NCI-H2171 (cell line): Measurements from ENCODE around the gene SYNDIG1.

Source experiments
- DNase-seq: peaks from one replicate; lab custom pipeline; 2025; lab: John Stamatoyannopoulos, UW

The SYNDIG1 gene

DNA sequence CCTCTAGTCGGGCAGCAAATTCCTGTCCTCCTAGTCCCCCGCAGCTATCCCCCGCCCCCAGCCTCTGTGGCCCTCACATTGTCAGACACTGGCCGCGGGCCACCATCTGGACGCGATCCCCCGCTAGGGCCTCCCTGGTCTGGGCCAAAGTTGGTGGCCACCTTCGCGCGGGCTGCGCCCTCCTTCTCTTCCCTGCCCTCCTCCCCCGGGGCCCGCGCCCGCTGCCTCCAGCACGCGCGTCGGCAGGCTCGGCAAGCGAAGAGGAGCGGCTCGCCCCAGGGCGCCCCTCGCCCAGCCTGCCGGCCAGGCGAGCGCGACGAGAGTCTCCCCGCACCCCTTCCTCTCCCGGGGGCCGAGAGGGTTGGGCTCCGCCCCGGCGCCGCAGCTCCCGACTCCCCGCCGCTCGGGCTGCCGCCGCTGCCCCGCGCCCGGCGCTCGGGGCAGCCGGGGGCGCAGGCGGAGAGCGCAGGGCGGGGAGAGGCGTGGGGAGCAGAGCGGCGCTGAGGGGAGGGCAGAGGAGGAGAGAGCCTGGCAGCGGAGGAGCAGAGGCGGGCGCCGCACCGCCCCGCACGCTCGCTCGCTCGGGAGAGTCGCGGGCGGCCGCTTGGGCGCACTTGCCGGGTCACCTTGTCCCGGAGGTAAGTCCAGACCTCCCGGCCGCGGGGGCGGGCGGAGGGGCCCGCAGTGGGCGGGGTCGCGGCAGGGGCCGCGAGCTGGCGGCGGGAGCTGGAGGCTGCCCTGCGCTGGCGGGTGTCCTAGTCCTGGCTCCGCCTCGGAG lies at the start of gene SYNDIG1:
SYNDIG1 (plus strand) TSS at position 514 of the 778 bp plus-strand sequence. CDS start 73,469 bp downstream, outside the sequence.
- DNase-seq, result peak; percentile 54

DNA sequence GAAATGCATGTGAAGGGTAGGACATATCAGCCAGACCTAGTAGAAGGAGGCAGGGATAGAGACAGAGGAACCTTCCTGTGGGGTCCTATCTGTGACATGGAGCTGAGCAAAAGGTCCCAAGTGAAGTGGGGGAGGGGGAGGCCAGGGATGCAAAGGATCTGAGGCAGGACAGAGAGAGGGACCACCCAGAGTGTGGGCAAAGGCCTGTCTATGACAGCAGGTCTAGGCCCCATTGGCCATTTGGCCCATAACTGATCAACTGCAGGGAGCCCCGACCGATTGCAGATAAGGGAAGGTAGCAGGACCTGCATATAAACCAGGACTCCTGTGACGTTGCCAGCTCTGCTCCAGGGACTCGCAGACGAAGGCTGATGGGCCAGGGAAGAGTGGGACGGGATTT lies 49.6 kb upstream of the SYNDIG1 start:
- DNase-seq, result no peak

DNA sequence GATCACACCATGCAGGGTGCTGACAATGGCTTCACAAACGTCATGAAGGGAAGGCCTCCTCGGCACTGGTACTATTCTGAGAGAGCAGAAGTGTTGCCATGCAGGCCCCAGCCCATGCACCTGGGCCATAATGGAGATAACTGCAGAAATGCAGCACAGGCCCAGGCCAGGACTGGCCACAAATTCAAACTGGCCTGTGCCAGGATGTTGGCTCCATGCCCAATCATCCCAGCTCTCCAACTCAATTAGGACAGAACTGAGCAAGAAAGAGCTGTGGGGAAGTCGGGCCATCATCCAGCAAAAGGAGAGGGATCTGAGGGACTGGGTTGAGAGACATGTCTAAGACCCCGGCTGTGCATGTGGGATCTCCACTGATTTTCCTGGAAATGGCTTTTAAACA lies 48.9 kb upstream of the SYNDIG1 start:
- DNase-seq, result no peak

GRCh38 chr20:24421071-24421470 lies 48.4 kb upstream of the SYNDIG1 start:
- no peak for DNase-seq

DNA sequence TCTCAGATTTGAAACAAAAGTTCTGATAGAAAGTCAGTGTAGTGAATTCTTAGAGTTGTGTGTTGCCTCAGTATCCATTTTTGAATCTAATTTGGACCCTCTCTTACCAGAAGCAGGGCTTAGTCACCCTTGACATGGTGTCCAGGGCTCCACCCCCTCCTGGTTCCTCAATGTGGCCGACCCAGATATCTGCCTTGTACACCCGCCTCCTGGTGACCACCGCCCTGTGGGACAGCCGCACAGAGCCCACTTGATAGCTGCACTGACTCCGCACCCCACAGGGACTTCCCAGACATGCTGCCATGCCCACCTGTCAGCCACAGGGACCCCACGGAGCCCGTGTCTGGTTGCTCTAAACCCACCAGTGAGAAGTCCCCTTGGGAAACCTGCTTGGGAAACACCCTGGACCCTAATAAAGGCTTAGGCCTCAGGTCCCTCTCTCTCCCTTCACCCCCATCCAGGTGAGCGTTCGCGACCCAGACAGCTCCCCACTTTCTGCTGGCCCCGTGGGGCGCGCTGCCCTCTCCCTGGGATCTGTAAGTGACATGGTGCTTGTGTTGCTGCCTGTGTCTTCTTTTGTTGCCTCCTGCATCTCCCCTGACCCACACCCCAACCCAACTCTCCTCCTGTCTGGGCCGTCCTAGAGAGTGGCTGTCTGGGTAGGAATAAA lies 47.2 kb upstream of the SYNDIG1 start:
- DNase-seq, result no peak

- DNase-seq, result no peak
Observed at GRCh38 chr20:24423390-24424313, 45.8 kb upstream of the SYNDIG1 start.

GRCh38 chr20:24425523-24426135 lies 43.8 kb upstream of the SYNDIG1 start:
- no peak for DNase-seq

- no peak for DNase-seq
Observed at GRCh38 chr20:24431279-24432045, 38.0 kb upstream of the SYNDIG1 start.

DNA sequence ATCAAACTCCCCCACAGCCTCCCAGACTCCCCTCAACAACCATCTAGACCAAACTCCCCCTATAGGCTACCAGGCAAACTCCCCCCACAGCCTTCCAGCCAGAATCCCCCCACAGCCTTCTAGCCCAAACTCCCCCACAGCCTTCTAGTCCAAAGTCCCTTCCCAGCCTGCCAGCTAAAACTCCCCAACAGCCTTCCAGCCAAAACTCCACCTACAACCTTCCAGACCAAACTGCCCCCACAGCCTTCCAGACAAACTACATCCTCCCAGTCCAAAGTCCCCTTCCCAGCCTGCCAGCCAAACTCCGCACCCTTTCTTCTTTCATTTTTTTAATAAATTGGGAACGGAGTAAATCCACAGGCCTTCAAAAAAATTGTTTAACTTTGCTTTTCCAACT lies 37.4 kb upstream of the SYNDIG1 start:
- no peak for DNase-seq

GRCh38 chr20:24436160-24436559 lies 33.3 kb upstream of the SYNDIG1 start:
- peak; percentile 23 for DNase-seq

DNA sequence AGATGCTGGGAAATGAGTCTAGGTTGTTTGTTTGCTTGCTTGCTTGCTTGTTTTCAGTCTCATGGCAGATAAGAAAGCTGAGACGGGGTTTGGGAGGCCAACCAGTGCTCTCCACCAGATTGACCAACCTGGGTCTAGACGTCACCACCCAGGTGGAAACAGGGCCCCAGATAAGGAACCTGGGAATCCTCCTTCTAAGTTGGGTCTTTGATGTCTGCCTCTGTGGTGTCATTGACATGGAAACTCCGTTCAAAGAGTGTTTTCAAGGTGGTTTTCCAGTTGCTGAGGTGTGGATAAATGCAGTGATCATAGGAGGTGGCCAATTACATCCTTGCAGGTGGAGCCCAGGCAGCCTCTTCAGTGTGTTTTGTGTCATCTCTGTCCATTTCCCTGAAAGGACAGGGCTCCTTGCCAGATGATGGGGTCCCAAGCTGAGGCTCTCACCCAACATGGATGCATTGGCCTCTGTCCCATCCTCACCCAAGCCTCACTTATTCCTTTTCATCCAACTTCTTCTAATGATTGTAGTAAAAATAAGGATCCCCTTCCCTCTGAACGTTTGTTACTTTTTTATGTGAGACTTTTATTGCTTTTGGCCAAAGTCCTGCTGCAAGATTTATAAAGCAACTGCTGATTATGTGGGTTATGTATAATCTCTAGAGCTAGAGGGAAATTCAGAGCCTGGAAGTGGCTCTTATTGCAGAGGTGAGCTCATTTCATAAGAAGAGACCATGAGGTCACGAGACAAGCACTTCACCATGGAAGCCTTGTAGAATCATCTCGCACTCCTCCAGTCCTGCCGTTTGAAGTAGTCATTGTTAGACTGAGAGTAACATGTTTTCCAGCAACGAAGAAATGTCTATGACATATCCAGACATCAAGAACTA lies 32.0 kb upstream of the SYNDIG1 start:
- no peak for DNase-seq

DNA sequence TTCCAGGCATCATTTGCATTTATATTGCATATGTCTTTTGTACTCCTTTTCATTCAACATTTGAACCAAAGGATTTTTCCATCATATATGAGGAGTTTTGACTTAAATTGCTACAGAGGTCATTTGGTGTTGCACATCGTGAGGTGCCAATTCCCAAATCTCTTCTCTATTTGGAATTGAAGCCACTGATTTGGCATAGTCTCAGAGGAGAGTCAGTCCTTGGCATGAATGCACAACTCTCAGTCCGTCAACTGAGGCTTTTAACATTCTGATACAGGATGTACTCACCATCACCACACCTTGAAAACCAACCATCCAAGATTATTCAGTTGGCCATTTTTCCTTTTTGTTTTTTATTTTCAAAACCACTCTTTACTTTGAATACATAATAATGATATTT lies 31.1 kb upstream of the SYNDIG1 start:
- DNase-seq, result no peak

DNA sequence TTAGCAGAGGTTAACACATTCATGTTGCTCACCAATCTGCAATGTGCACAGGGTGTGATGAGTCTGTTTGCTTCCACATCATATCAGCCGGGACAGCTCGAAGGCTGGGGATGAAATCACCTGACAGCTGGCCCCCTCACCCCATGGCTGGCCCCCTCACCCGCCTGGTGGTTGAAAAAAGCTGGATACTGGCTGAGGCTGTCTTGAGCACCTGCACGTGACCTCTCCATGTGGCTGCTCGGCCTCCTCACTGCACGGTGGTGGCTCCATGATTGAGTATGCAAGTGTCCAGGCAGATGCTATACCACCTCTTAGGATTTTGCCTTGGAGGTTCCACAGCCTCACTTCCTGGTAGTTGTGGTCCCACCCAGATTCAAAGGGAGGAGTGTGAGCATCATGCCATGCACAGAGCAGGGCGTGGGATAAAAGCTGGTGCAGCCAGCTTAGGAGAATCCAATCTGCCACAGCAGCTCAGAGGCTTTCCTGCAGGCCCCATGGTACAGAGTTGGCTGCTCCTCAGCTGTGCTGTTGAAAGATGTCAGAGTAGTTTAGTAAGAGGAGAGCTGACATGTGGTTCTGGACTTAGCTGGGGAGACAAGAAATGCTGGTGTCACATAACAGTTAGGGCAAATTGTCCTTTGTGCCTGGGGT lies 29.6 kb upstream of the SYNDIG1 start:
- DNase-seq, result no peak

DNA sequence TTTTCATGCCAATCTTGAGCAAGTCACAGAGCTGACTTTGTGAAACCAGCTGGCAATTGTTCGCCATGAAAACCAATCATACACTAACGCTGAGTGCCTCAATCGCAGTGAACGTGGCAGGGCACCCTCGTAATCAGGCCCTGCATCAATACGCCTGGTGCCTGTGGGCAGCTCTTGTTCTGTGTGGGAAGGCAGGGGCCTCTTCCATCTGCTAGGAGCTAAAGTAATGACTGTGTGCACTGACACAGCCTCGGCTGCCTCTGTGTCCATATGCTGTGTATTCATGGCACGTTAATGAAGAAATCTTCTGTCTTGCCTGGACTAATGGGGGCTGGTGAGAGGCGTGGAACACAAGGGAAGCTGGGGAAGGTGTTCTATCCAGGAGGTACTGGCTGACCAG lies 27.8 kb upstream of the SYNDIG1 start:
- DNase-seq, result no peak

DNA sequence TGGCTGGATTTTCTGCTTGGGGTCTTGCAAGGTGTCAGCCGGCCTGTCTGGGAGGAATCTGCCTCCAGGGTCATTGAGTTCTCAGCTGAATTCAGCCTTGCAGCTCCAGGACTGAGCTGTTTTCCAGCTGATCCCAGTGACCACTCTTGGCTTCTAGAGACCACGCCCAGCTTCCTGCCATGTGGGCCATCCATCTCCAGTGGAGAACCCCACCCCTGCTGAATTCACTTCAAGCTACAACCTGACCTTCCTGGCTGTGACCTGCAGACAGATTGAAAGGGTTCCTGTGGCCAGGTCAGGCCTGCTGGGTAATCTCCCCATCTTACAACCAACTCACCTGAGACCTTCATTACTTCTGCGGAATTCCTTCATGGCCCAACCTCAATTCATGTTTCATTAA lies 26.5 kb upstream of the SYNDIG1 start:
- no peak for DNase-seq

DNA sequence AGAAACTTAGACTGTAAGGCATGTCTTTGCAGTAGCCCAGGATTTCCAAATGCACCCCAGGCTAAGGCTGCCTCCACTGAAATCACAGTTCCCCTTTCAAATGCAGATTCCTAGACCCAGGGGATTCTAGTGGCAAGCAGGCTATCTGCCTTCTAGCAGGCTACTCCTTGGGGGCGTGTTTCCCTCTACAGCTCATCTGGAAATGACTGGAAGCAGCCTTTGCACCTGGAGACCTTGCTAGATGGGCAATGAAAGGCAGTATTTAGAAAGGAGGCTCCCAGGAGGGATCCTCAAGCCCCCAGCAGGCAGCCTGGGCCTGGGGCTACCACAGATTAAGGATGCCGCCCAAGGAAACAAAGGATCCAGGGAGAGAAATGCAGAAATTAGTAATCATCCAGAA lies 26.0 kb upstream of the SYNDIG1 start:
- no peak for DNase-seq

DNA sequence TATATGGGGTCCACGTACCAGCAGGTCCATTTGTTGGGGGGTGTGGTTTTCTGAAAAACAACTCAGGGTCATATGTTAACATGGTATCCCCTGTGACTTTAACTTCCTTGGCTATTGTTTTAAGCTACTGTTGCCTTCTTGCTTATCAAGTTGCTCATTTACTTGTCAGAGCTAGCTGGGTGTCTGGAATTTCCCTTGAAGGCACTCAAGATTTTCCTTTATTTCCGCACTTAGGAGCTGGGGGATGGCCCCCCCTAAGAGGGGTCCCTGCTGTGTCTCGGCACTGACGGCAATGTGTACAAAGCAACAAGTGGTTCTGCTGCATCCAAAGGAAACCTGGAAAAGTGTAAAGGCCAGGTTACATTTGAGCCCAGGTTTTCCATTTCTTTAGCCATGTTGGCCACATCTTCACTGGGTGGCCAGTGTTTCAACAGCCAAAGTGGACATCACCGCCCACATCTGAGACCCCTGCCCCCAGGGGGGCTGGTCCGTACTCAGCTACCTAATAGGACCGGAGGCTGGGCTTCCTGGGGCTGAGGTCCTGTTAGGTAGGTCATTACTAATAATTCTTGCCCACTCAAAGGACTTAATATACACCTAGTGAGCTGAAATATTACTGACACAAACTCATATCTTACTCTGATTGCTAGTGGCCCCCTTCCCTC lies 24.8 kb upstream of the SYNDIG1 start:
- no peak for DNase-seq

DNA sequence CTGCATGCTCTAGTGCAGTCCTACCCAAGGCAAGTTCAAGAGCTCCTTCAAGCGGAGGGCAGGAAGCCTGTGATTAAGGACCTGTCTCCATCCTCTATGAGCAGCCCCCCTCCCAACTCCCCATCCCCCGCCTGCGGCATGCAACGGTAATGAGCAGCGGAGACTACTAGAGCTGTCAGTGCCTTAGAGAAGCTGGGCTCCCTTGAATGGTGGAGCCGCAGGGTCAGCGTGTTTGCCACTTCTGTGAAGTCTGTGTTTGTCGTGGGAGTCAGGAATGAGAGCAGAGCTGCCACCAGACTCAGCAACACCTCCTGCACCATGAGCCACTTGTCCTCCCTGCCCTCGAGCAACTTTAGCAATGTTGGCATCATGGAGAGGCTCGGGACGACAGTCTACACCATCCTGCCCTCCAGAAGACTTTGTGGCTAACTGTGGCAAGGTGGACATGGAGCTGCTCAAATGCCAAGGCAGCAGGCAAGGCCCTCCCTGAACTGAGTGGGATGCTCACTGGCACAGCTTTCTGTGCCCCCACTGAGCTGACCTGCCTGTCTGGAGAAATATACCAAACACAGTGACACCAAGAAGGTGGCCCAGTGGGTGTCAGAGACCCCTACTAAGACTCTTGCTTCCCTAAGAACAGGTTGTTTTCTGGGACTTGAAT lies 23.8 kb upstream of the SYNDIG1 start:
- DNase-seq, result no peak

GRCh38 chr20:24446811-24447210 lies 22.6 kb upstream of the SYNDIG1 start:
- no peak for DNase-seq
